OCI-LY7 (cell line): ENCODE results near the gene PIP5K1A. TPM values are rescaled to one million over a fixed set of nuclear protein-coding genes. Genes with fewer than 3 reads are reported as not detected.

Source experiments
- BruUV-seq: library from RNA; stranded (reverse); fragments of 400-500 nt; replicated peaks from 2 replicates; lab custom pipeline; 2021; lab: Mats Ljungman, UMichigan
- CTCF ChIA-PET: fragments of 300-600 bp; sonication (Branson Sonifier 250); formaldehyde crosslinking; loops from one replicate; lab custom pipeline; 2022; ENCODE audit warnings: antibody characterized with exemption; ENCODE audit not compliant: unreplicated experiment; lab: Charles Lee
- POLR2A ChIA-PET: fragments of 300-600 bp; sonication (Branson Sonifier 250); formaldehyde crosslinking; loops from one replicate; lab custom pipeline; 2022; ENCODE audit warnings: antibody characterized with exemption; lab: Charles Lee
- DNase-seq: peaks from one replicate; pipeline ENCODE4 v3.0.0-alpha.2; 2015; ENCODE audit warnings: low spot score
- H2AFZ ChIP-seq: fragments of 200-600 bp; sonication (generic), shearing (Covaris generic); 2 replicates; pipeline ENCODE4 v1.6.1; 2014; ENCODE audit warnings: mild to moderate bottlenecking, antibody characterized with exemption, low read length, moderate library complexity
- H3K27ac ChIP-seq: fragments of 200-600 bp; sonication (generic); 2 replicates; pipeline ENCODE4 v1.5.1; 2014; ENCODE audit warnings: mixed run types, low read depth, mild to moderate bottlenecking, moderate library complexity, low read length, inconsistent platforms; ENCODE audit not compliant: poor library complexity, severe bottlenecking
- H3K36me3 ChIP-seq: fragments of 200-600 bp; sonication (generic); 2 replicates; pipeline ENCODE4 v1.6.1; 2014; ENCODE audit warnings: mild to moderate bottlenecking, antibody characterized with exemption, low read length, moderate library complexity, mixed read lengths; ENCODE audit not compliant: insufficient read depth
- H3K4me1 ChIP-seq: fragments of 200-600 bp; sonication (generic); 2 replicates; pipeline ENCODE4 v1.5.1; 2014; ENCODE audit warnings: mild to moderate bottlenecking, low read length; ENCODE audit not compliant: insufficient read depth, poor library complexity, severe bottlenecking
- H3K4me2 ChIP-seq: fragments of 200-600 bp; sonication (generic); 2 replicates; pipeline ENCODE4 v1.6.1; 2014; ENCODE audit warnings: mild to moderate bottlenecking, low read length
- H3K4me3 ChIP-seq: fragments of 200-600 bp; sonication (generic); 2 replicates; pipeline ENCODE4 v1.5.1; 2014; ENCODE audit warnings: mild to moderate bottlenecking, low read depth, low read length; ENCODE audit not compliant: poor library complexity, severe bottlenecking
- H3K79me2 ChIP-seq: fragments of 200-600 bp; sonication (generic); 2 replicates; pipeline ENCODE4 v1.6.1; 2016; ENCODE audit warnings: low read depth, mild to moderate bottlenecking, low read length, moderate library complexity, mixed read lengths; ENCODE audit not compliant: insufficient read depth
- H3K9me2 ChIP-seq: fragments of 200-600 bp; sonication (generic); 2 replicates; pipeline ENCODE4 v1.6.1; 2016; ENCODE audit warnings: mild to moderate bottlenecking, low read length, mixed read lengths; ENCODE audit not compliant: insufficient read depth
- H3K9me3 ChIP-seq: fragments of 200-600 bp; sonication (generic); 2 replicates; pipeline ENCODE4 v1.6.1; 2014; ENCODE audit warnings: mild to moderate bottlenecking, mixed run types, low read length, mixed read lengths
- H4K20me1 ChIP-seq: fragments of 200-600 bp; sonication (generic); 2 replicates; pipeline ENCODE4 v1.6.1; 2014; ENCODE audit warnings: mild to moderate bottlenecking, antibody characterized with exemption, low read length, moderate library complexity, mixed read lengths; ENCODE audit not compliant: insufficient read depth
- EZH2phosphoT487 ChIP-seq: fragments of 200-600 bp; sonication (generic); IDR thresholded peaks from 2 replicates; pipeline ENCODE4 v1.6.1; 2018; ENCODE audit warnings: low read depth, borderline replicate concordance, mild to moderate bottlenecking, mixed run types, antibody characterized with exemption, low read length, moderate library complexity, mixed read lengths
- intact Hi-C: fragments of 100-400 bp; cut with micrococcal nuclease; formaldehyde crosslinking; loops from one replicate; pipeline ENCODE4 v1.10.0; 2022; ENCODE audit not compliant: unreplicated experiment
- total RNA-seq, 2 experiments: library from RNA; depleted of rRNA in 1 of 2; stranded (reverse); fragments of >200 nt in 1 of 2; shearing (Covaris generic) in 1 of 2; gene quantifications; 2 replicates each; pipeline ENCODE4 v1.2.3, GENCODE V29; 2014 to 2022
- TF ChIP-seq, protein P1 (sequence below): fragments of 200-600 bp; sonication (generic); conservative IDR thresholded peaks from 2 replicates; pipeline ENCODE4 v1.5.1; 2014; ENCODE audit warnings: mild to moderate bottlenecking, antibody characterized with exemption, low read length, moderate library complexity, mixed read lengths

PIP5K1A gene
- total RNA-seq, 2 experiments from 2014 or later: 50.5 to 85.3 TPM

DNA sequence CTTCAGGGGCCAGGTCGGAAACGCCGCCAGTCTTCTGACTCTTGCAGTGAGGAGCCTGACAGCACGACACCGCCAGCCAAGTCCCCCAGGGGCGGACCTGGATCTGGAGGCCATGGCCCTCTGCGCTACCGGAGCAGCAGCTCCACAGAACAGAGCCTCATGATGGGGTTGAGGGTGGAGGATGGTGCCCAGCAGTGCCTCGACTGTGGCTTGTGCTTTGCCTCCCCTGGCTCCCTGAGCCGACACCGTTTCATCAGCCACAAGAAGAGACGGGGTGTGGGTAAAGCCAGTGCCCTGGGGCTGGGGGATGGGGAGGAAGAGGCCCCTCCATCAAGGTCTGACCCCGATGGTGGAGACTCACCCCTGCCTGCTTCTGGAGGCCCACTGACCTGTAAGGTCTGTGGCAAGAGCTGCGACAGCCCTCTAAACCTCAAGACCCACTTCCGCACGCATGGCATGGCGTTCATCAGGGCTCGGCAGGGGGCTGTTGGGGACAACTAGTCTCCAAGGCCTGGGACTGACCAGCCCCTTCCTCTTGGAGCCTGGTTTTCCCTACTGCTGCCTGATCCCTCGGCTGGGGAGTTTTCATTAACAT, 92.5 kb downstream of the PIP5K1A start:
- Histone ChIP-seq H3K9me3 (no peaks in the 10 kb centered on the region), H3K4me1 (no peaks in the 10 kb centered on the region), H4K20me1 (no peaks in the 10 kb centered on the region; the same call in 1 of the 2 replicates), H2AFZ (no peak overlapping the region), H3K4me2 (no peak overlapping the region), H3K4me3 (no peak overlapping the region), H3K36me3 (peaks cover 96% of the 10 kb centered on the region), H3K27ac (no peak overlapping the region), H3K79me2 (no peaks in the 10 kb centered on the region), H3K9me2 (no peaks in the 10 kb centered on the region)
- CTCF ChIA-PET: no interaction called here
- intact Hi-C loops: no loop called here
- POLR2A ChIA-PET: no interaction called here
- DNase-seq: no peak
- no peak for TF ChIP-seq EZH2phosphoT487
- TF ChIP-seq, protein P1, sequence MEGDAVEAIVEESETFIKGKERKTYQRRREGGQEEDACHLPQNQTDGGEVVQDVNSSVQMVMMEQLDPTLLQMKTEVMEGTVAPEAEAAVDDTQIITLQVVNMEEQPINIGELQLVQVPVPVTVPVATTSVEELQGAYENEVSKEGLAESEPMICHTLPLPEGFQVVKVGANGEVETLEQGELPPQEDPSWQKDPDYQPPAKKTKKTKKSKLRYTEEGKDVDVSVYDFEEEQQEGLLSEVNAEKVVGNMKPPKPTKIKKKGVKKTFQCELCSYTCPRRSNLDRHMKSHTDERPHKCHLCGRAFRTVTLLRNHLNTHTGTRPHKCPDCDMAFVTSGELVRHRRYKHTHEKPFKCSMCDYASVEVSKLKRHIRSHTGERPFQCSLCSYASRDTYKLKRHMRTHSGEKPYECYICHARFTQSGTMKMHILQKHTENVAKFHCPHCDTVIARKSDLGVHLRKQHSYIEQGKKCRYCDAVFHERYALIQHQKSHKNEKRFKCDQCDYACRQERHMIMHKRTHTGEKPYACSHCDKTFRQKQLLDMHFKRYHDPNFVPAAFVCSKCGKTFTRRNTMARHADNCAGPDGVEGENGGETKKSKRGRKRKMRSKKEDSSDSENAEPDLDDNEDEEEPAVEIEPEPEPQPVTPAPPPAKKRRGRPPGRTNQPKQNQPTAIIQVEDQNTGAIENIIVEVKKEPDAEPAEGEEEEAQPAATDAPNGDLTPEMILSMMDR: no peak
- no TSS peak for BruUV-seq

GRCh38 chr1:151292207-151293030, 94.1 kb downstream of the PIP5K1A start:
- ChIA-PET CTCF (no interaction called here), POLR2A (no interaction called here)
- no TSS peak for BruUV-seq
- Histone ChIP-seq H3K36me3 (peaks cover 95% of the 10 kb centered on the region), H2AFZ (no peak overlapping the region), H3K9me3 (no peaks in the 10 kb centered on the region), H3K27ac (no peak overlapping the region), H3K9me2 (no peaks in the 10 kb centered on the region), H3K79me2 (no peaks in the 10 kb centered on the region), H3K4me2 (no peak overlapping the region), H3K4me3 (no peak overlapping the region), H4K20me1 (no peaks in the 10 kb centered on the region; the same call in 1 of the 2 replicates), H3K4me1 (no peaks in the 10 kb centered on the region)
- intact Hi-C loops: no loop called here
- TF ChIP-seq EZH2phosphoT487: no peak
- TF ChIP-seq, protein P1: no peak
- no peak for DNase-seq

- no peak for TF ChIP-seq EZH2phosphoT487
- TF ChIP-seq, protein P1: no peak
- no peaks in the 10 kb centered on the region for H3K9me2 ChIP-seq
- BruUV-seq: no TSS peak
- H3K4me3 ChIP-seq: no peak overlapping the region
- intact Hi-C loops: no loop called here
- no peaks in the 10 kb centered on the region for H3K79me2 ChIP-seq
- no peak overlapping the region for H3K27ac ChIP-seq
- CTCF ChIA-PET: no interaction called here
- H4K20me1 ChIP-seq: no peaks in the 10 kb centered on the region
- H3K36me3 ChIP-seq: peaks cover 95% of the 10 kb centered on the region
- H2AFZ ChIP-seq: no peak overlapping the region
- H3K4me2 ChIP-seq: no peak overlapping the region
- POLR2A ChIA-PET: interaction anchor here (0.6 to 0.9 kb wide), 2 partner anchors 21 to 29 kb away, joined by 3 read pairs; no protein-coding TSS in a partner anchor
- DNase-seq: no peak
- H3K4me1 ChIP-seq: no peaks in the 10 kb centered on the region
- no peaks in the 10 kb centered on the region for H3K9me3 ChIP-seq
Observed at GRCh38 chr1:151293093-151293492, 94.7 kb downstream of the PIP5K1A start.
